ENCODE data around the gene NDUFS7. TPM values are rescaled to one million over a fixed set of nuclear protein-coding genes. Genes with fewer than 3 reads are reported as not detected.

Gene NDUFS7
- total and polyA plus RNA-seq, 2 donors, result 26.4 to 173 TPM

GRCh38 chr19:1370579-1371361, 12.9 kb upstream of the NDUFS7 start:
- peaks cover 3% of the 10 kb centered on the region for H3K36me3 ChIP-seq (ENCODE audit: insufficient read depth)

GRCh38 chr19:1373042-1373533, 10.6 kb upstream of the NDUFS7 start:
- H3K4me1 ChIP-seq (ENCODE audit: insufficient read depth), result no peaks in the 10 kb centered on the region
- DNase-seq (ENCODE audit: extremely low spot score), result no peak
- no peak overlapping the region for H3K4me3 ChIP-seq (ENCODE audit: low read depth, low read length)
- peak overlapping the region; percentile 40 for H3K27ac ChIP-seq (ENCODE audit: low read depth)
- 57% methylated on average over 20 of the region's 20 CpGs for WGBS
- peaks cover 3% of the 10 kb centered on the region for H3K36me3 ChIP-seq (ENCODE audit: insufficient read depth)

More at GRCh38 chr19:1370579-1371361, 12.9 kb upstream of the NDUFS7 start:
- Histone ChIP-seq H3K4me3 (ENCODE audit: low read depth, low read length) (no peak overlapping the region), H3K27ac (ENCODE audit: low read depth) (no peak overlapping the region), H3K4me1 (ENCODE audit: insufficient read depth) (no peaks in the 10 kb centered on the region)
- DNase-seq (ENCODE audit: extremely low spot score), result no peak
- WGBS, result 93% methylated on average over 52 of the region's 52 CpGs

DNA sequence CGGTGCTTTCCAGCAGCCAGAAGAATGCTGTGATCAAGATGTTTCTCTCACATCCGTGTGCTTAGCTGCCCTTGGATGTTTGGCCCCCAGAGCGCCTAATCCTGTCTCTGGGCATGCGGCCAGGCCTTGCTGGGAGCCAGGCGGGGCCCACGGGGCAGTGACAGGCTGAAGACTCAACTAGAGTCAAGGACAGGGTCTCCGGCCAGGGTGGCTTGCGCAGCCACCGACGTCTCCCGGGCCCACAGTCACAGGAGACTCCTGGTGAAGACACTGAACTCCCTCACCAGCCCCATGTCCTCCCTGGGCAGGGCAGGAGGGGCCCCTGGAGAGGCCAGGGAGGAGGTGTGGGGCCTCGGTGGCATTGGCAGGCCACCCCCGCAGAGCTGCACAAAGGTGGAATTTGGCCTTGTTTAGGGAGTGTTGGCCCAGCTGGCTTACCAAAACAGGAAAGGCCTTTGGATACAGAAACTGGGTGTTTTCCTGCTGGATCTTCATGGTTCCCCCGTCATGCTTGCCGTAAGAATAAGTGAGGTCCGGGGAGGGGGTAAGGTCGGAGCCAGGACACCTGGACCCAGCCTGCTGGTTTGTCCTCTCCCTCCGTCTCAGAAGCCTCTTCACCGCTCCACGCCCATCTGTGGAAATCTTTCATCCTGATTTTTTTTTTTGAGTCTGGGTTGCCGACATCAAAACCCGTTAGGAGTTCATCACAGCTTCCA, 10.0 kb upstream of the NDUFS7 start:
- H3K4me1 ChIP-seq (ENCODE audit: insufficient read depth), result no peaks in the 10 kb centered on the region
- DNase-seq (ENCODE audit: extremely low spot score), result no peak
- H3K4me3 ChIP-seq (ENCODE audit: low read depth, low read length), result no peak overlapping the region
- peaks cover 3% of the 10 kb centered on the region for H3K36me3 ChIP-seq (ENCODE audit: insufficient read depth)
- H3K27ac ChIP-seq (ENCODE audit: low read depth), result peak overlapping the region; percentile 63
- 47% methylated on average over 22 of the region's 22 CpGs for WGBS

GRCh38 chr19:1374250-1374577, 9.5 kb upstream of the NDUFS7 start:
- H3K27ac ChIP-seq (ENCODE audit: low read depth), result peak overlapping the region; percentile 26
- H3K36me3 ChIP-seq (ENCODE audit: insufficient read depth), result peaks cover 3% of the 10 kb centered on the region
- DNase-seq (ENCODE audit: extremely low spot score), result no peak
- WGBS, result 75% methylated on average over 12 of the region's 12 CpGs
- H3K4me3 ChIP-seq (ENCODE audit: low read depth, low read length), result no peak overlapping the region
- H3K4me1 ChIP-seq (ENCODE audit: insufficient read depth), result no peaks in the 10 kb centered on the region

GRCh38 chr19:1376415-1376805, 7.3 kb upstream of the NDUFS7 start:
- DNase-seq (ENCODE audit: extremely low spot score), result no peak
- 95% methylated on average over 17 of the region's 17 CpGs for WGBS
- no peaks in the 10 kb centered on the region for H3K4me1 ChIP-seq (ENCODE audit: insufficient read depth)
- H3K4me3 ChIP-seq (ENCODE audit: low read depth, low read length), result no peak overlapping the region
- no peak overlapping the region for H3K27ac ChIP-seq (ENCODE audit: low read depth)
- H3K36me3 ChIP-seq (ENCODE audit: insufficient read depth), result peaks cover 3% of the 10 kb centered on the region

- peaks cover 3% of the 10 kb centered on the region for H3K36me3 ChIP-seq (ENCODE audit: insufficient read depth)
- H3K27ac ChIP-seq (ENCODE audit: low read depth), result no peak overlapping the region
- no peak overlapping the region for H3K4me3 ChIP-seq (ENCODE audit: low read depth, low read length)
- DNase-seq (ENCODE audit: extremely low spot score), result no peak
- 96% methylated on average over 43 of the region's 43 CpGs for WGBS
- no peaks in the 10 kb centered on the region for H3K4me1 ChIP-seq (ENCODE audit: insufficient read depth)
Observed at GRCh38 chr19:1377176-1377964, 6.3 kb upstream of the NDUFS7 start.

- H3K4me3 ChIP-seq (ENCODE audit: low read depth, low read length), result no peak overlapping the region
- no peak overlapping the region for H3K27ac ChIP-seq (ENCODE audit: low read depth)
- no peaks in the 10 kb centered on the region for H3K4me1 ChIP-seq (ENCODE audit: insufficient read depth)
- 86% methylated on average over 33 of the region's 33 CpGs for WGBS
- no peaks in the 10 kb centered on the region for H3K36me3 ChIP-seq (ENCODE audit: insufficient read depth)
- DNase-seq (ENCODE audit: extremely low spot score), result no peak
Observed at GRCh38 chr19:1377965-1378785, 5.5 kb upstream of the NDUFS7 start.

DNA sequence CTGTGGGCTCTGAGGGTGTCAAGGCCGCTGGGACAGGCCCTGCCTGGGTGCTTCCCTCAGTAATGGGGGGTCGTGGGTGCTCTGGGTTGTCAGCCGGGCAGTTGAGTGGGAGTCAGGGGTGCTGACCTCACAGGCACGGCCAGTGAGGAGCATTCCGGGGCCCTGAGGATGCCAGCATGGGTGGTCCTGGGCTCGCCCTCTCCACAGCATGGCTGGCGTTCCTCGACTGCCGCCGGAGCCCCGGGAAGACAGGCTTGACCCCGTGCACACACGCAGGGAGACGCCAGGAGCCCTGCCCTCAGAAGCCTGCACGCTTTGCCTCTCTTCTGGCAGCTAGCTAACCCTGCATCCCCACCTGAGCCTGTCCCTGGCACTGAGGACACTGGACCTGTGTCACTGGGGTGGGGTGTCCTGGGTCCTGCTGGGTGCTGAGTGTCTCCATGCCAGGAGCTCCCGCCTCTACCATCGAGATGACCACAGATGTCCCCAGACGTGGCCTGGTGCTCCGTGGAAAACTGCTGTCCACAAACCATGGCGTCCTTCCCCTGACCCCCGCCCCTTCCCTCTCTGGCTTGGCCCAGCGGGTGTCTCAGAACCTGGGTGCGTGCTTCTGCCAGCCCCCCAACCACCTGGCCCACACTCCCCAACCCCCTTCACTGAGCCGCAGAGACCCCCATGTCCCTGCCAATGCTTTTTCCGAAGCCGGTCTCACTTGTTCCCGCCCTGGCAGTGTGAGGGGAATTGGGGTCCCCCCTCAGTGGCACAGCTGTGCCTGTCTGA, 4.4 kb upstream of the NDUFS7 start:
- Histone ChIP-seq H3K4me1 (ENCODE audit: insufficient read depth) (no peaks in the 10 kb centered on the region), H3K4me3 (ENCODE audit: low read depth, low read length) (no peak overlapping the region), H3K36me3 (ENCODE audit: insufficient read depth) (no peaks in the 10 kb centered on the region), H3K27ac (ENCODE audit: low read depth) (no peak overlapping the region)
- DNase-seq (ENCODE audit: extremely low spot score), result no peak
- WGBS, result 80% methylated on average over 27 of the region's 27 CpGs

GRCh38 chr19:1379961-1380489, 3.7 kb upstream of the NDUFS7 start:
- no peak overlapping the region for H3K4me3 ChIP-seq (ENCODE audit: low read depth, low read length)
- H3K4me1 ChIP-seq (ENCODE audit: insufficient read depth), result no peaks in the 10 kb centered on the region
- H3K27ac ChIP-seq (ENCODE audit: low read depth), result no peak overlapping the region
- 78% methylated on average over 12 of the region's 12 CpGs for WGBS
- H3K36me3 ChIP-seq (ENCODE audit: insufficient read depth), result no peaks in the 10 kb centered on the region
- DNase-seq (ENCODE audit: extremely low spot score), result no peak

- WGBS, result 82% methylated on average over 3 of the region's 3 CpGs
- no peak overlapping the region for H3K4me3 ChIP-seq (ENCODE audit: low read depth, low read length)
- H3K27ac ChIP-seq (ENCODE audit: low read depth), result no peak overlapping the region
- H3K36me3 ChIP-seq (ENCODE audit: insufficient read depth), result no peaks in the 10 kb centered on the region
- no peak for DNase-seq (ENCODE audit: extremely low spot score)
- H3K4me1 ChIP-seq (ENCODE audit: insufficient read depth), result no peaks in the 10 kb centered on the region
Observed at GRCh38 chr19:1382250-1382649, 1.5 kb upstream of the NDUFS7 start.

DNA sequence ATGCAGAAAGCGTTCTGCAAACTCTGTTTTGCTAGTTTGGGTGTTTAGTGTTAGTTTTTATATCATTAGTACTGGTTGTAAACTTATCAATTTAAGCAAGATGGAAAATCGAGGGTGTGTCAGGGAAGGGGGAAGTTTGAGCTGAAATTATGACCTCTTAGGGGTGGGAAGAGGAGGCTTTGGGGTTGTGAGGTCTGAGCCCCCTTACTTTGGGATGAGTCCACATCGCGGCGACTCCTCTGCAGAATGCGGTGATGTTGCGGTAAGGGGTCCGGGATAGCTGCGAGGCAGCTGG, 743 bp upstream of the NDUFS7 start:
- no peak for DNase-seq (ENCODE audit: extremely low spot score)
- Histone ChIP-seq H3K4me3 (ENCODE audit: low read depth, low read length) (no peak overlapping the region), H3K4me1 (ENCODE audit: insufficient read depth) (no peaks in the 10 kb centered on the region), H3K36me3 (ENCODE audit: insufficient read depth) (no peaks in the 10 kb centered on the region), H3K27ac (ENCODE audit: low read depth) (no peak overlapping the region)
- 18% methylated on average over 9 of the region's 9 CpGs for WGBS

DNA sequence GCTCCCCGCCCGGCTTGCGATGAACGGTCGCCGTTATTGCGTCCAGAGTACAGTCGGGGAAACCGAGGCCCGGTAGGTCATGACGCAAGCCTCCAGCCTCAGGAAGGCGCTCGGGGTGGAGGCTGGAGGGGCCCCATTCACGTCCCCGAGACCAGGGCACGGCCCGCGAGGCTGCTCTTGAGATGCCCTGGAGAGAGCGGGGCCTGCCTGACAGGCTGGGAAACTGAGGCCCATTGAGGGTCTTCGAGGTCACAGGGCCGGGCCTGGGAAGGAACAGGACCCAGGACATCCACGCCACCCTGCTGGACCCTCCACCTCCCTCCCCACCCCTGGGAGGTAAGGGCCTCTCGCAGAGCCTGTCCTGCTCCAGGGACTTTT, 367 bp downstream of the NDUFS7 start:
- no peaks in the 10 kb centered on the region for H3K4me1 ChIP-seq (ENCODE audit: insufficient read depth)
- DNase-seq (ENCODE audit: extremely low spot score), result no peak
- H3K36me3 ChIP-seq (ENCODE audit: insufficient read depth), result no peaks in the 10 kb centered on the region
- peak overlapping the region; percentile 72 for H3K27ac ChIP-seq (ENCODE audit: low read depth)
- peak overlapping the region; percentile 75 for H3K4me3 ChIP-seq (ENCODE audit: low read depth, low read length)
- under 1% methylated on average over 23 of the region's 23 CpGs for WGBS

All from urinary bladder (tissue), 4 donors.